Liver (tissue), 9 donors: ENCODE measurements around the gene TTC36. TPM values are rescaled to one million over a fixed set of nuclear protein-coding genes. Genes with fewer than 3 reads are reported as not detected.

Experiments used
- DNase-seq: peaks from one replicate; pipeline ENCODE4 v3.0.0-alpha.2; 2017; ENCODE audit warnings: low spot score
- H3K27ac ChIP-seq, 2 donors: one replicate each; pipeline ENCODE4 v1.7.0; 2013; ENCODE audit warnings: inconsistent platforms in 2 of 2, low read length in 2 of 2, control low read depth in 1 of 2, low read depth in 1 of 2, mild to moderate bottlenecking in 1 of 2
- H3K27me3 ChIP-seq, 4 donors: one replicate each; pipeline versions ENCODE4 v1.6.1 to v1.7.0; 2013; ENCODE audit warnings: low read length in 3 of 4, inconsistent platforms in 1 of 4, mild to moderate bottlenecking in 1 of 4, moderate library complexity in 1 of 4; ENCODE audit not compliant: control insufficient read depth in 4 of 4, insufficient read depth in 4 of 4
- H3K36me3 ChIP-seq, 4 donors: one replicate each; pipeline versions ENCODE4 v1.6.1 to v1.7.0; 2013; ENCODE audit warnings: low read length in 3 of 4, mild to moderate bottlenecking in 3 of 4, low read depth in 1 of 4, moderate library complexity in 1 of 4; ENCODE audit not compliant: control insufficient read depth in 4 of 4, insufficient read depth in 3 of 4
- H3K4me1 ChIP-seq, 4 donors: one replicate each; pipeline versions ENCODE4 v1.6.1 to v1.7.0; 2013; ENCODE audit warnings: low read length in 3 of 4, mild to moderate bottlenecking in 3 of 4, moderate library complexity in 1 of 4; ENCODE audit not compliant: control insufficient read depth in 4 of 4, insufficient read depth in 4 of 4
- H3K4me3 ChIP-seq, 3 donors: one replicate each; pipeline versions ENCODE4 v1.6.1 to v1.7.0; 2013; ENCODE audit warnings: low read length in 3 of 3, control low read depth in 1 of 3, low read depth in 1 of 3, mild to moderate bottlenecking in 1 of 3
- H3K9ac ChIP-seq, 2 donors: one replicate each; pipeline ENCODE4 v1.7.0; 2013; ENCODE audit warnings: low read length in 2 of 2, mild to moderate bottlenecking in 2 of 2, moderate library complexity in 2 of 2, control low read depth in 1 of 2, low read depth in 1 of 2
- H3K9me3 ChIP-seq, 4 donors: one replicate each; pipeline versions ENCODE4 v1.6.1 to v1.7.0; 2013; ENCODE audit warnings: low read length in 3 of 4; ENCODE audit not compliant: control insufficient read depth in 4 of 4
- EGR1 ChIP-seq, 2 donors: IDR thresholded peaks; 2 replicates each; pipeline ENCODE4 v1.6.1; 2016 to 2018; ENCODE audit warnings: antibody characterized with exemption in 2 of 2, low read depth in 2 of 2
- FOXA1 ChIP-seq: IDR thresholded peaks from 2 replicates; pipeline ENCODE4 v1.6.1; 2016; ENCODE audit warnings: antibody characterized with exemption
- GABPA ChIP-seq, 2 donors: IDR thresholded peaks in 1 of 2; conservative IDR thresholded peaks in 1 of 2; 2 replicates each; pipeline ENCODE4 v1.6.1; 2016; ENCODE audit warnings: antibody characterized with exemption in 2 of 2, mild to moderate bottlenecking in 1 of 2, moderate library complexity in 1 of 2
- HNF4G ChIP-seq: IDR thresholded peaks from 2 replicates; pipeline ENCODE4 v1.6.1; 2016; ENCODE audit warnings: antibody characterized with exemption
- NR2F2 ChIP-seq: IDR thresholded peaks from 2 replicates; pipeline ENCODE4 v1.6.1; 2016; ENCODE audit warnings: antibody characterized with exemption
- RAD21 ChIP-seq, 2 donors: IDR thresholded peaks; 2 replicates each; pipeline ENCODE4 v1.6.1; 2016; ENCODE audit warnings: antibody characterized with exemption in 2 of 2, mild to moderate bottlenecking in 2 of 2
- RXRA ChIP-seq, 2 donors: IDR thresholded peaks; 2 replicates each; pipeline ENCODE4 v1.6.1; 2017 to 2018; ENCODE audit warnings: antibody characterized with exemption in 2 of 2, mild to moderate bottlenecking in 1 of 2
- SP1 ChIP-seq: IDR thresholded peaks from 2 replicates; pipeline ENCODE4 v1.6.1; 2018; ENCODE audit warnings: antibody characterized with exemption, mild to moderate bottlenecking
- TAF1 ChIP-seq: conservative IDR thresholded peaks from 2 replicates; pipeline ENCODE4 v1.6.1; 2016; ENCODE audit warnings: antibody characterized with exemption, mild to moderate bottlenecking
- WGBS: extraction: QIAGEN DNeasy Blood & Tissue Kit; methylation state at CpG from one replicate; pipeline ENCODE4 v1.1.7; 2013; 5-methylcytosine and 5-hydroxymethylcytosine counted together
- polyA plus RNA-seq, 2 donors: library from polyadenylated mRNA; stranded (reverse) in 1 of 2; unstranded in 1 of 2; fragments of 200-250 nt in 1 of 2; fragments of >200 nt in 1 of 2; fragmentation: Nextera tagmentation in 1 of 2; extraction: Ambion mirVana in 1 of 2; gene quantifications; one replicate each; pipeline versions ENCODE4 v1.2.1 to v1.2.3, GENCODE V29; 2013 to 2015
- total RNA-seq, 2 donors: library from RNA; depleted of rRNA; stranded (reverse); fragments of >200 nt; gene quantifications; one replicate each; pipeline ENCODE4 v1.2.3, GENCODE V29; 2014
- TF ChIP-seq, protein P1 (sequence below): IDR thresholded peaks from 2 replicates; pipeline ENCODE4 v1.6.1; 2016; ENCODE audit warnings: antibody characterized with exemption
- TF ChIP-seq, protein P2 (sequence below): IDR thresholded peaks from 2 replicates; pipeline ENCODE4 v1.6.1; 2016; ENCODE audit warnings: antibody characterized with exemption
- TF ChIP-seq, protein P3 (sequence below): fragments of 150-350 bp; IDR thresholded peaks from 2 replicates; pipeline ENCODE4 v1.5.1; 2017; ENCODE audit warnings: improper control_type of control experiment, low read depth, low read length; ENCODE audit not compliant: missing input control
- TF ChIP-seq, protein P4 (sequence below): IDR thresholded peaks from 2 replicates; pipeline ENCODE4 v1.6.1; 2016; ENCODE audit warnings: antibody characterized with exemption, mild to moderate bottlenecking
- donor health status: healthy.
- donor health status: healthy.
- donor health status: healthy.
- donor health status: healthy.
- donor health status: healthy.

The TTC36 gene
- total and polyA plus RNA-seq, 4 donors = 2.0 to 66.1 (median 34.8) TPM

DNA sequence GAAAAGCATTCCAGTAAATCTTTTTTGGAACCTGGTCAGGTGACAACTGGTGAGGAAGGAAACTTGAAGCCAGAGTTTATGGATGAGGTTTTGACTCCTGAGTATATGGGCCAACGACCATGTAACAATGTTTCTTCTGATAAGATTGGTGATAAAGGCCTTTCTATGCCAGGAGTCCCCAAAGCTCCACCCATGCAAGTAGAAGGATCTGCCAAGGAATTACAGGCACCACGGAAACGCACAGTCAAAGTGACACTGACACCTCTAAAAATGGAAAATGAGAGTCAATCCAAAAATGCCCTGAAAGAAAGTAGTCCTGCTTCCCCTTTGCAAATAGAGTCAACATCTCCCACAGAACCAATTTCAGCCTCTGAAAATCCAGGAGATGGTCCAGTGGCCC, 24.1 kb upstream of the TTC36 start (continued):
- TF ChIP-seq, protein P1, sequence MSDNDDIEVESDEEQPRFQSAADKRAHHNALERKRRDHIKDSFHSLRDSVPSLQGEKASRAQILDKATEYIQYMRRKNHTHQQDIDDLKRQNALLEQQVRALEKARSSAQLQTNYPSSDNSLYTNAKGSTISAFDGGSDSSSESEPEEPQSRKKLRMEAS = no peak
- no peak for TF ChIP-seq FOXA1
- no peak for TF ChIP-seq RAD21 (IDR thresholded peaks at IDR 0.05)
- TF ChIP-seq HNF4G = no peak
- TF ChIP-seq, protein P2, sequence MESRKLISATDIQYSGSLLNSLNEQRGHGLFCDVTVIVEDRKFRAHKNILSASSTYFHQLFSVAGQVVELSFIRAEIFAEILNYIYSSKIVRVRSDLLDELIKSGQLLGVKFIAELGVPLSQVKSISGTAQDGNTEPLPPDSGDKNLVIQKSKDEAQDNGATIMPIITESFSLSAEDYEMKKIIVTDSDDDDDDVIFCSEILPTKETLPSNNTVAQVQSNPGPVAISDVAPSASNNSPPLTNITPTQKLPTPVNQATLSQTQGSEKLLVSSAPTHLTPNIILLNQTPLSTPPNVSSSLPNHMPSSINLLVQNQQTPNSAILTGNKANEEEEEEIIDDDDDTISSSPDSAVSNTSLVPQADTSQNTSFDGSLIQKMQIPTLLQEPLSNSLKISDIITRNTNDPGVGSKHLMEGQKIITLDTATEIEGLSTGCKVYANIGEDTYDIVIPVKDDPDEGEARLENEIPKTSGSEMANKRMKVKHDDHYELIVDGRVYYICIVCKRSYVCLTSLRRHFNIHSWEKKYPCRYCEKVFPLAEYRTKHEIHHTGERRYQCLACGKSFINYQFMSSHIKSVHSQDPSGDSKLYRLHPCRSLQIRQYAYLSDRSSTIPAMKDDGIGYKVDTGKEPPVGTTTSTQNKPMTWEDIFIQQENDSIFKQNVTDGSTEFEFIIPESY = no peak
- no peak for TF ChIP-seq GABPA (IDR thresholded peaks at IDR 0.05 in 1 of 2, conservative IDR thresholded peaks at IDR 0.05 in 1 of 2)
- TF ChIP-seq TAF1 = no peak

DNA sequence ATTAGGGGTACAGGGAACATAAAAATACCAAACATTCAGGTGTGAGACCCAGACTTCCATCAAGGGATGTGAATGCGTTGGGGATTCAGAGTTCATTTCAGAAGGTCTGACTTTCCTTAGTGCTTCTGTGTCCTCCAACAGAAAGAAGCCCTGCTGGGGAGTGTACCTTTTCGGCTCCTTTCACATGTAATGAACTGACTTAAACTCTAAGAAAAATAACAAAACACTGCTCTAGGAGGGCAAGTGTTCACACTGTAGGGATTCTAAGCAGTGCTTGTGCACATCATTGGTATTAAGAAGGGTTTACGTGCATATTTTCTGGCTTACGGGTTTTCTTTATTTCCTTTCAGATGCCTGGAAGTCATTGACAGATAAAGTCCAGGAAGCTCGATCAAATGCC, 15.7 kb upstream of the TTC36 start:
- no peak for DNase-seq
- Histone ChIP-seq H3K4me3 (no peak overlapping the region), H3K9ac (no peak overlapping the region), H3K27me3 (no peaks in the 10 kb centered on the region), H3K27ac (no peak overlapping the region), H3K4me1 (no peaks in the 10 kb centered on the region), H3K36me3 (peaks cover 9 to 80% (median 62%) of the 10 kb centered on the region in 4 donors), H3K9me3 (no peaks in the 10 kb centered on the region)
- no peak for TF ChIP-seq RAD21 (IDR thresholded peaks at IDR 0.05)
- TF ChIP-seq, protein P3, sequence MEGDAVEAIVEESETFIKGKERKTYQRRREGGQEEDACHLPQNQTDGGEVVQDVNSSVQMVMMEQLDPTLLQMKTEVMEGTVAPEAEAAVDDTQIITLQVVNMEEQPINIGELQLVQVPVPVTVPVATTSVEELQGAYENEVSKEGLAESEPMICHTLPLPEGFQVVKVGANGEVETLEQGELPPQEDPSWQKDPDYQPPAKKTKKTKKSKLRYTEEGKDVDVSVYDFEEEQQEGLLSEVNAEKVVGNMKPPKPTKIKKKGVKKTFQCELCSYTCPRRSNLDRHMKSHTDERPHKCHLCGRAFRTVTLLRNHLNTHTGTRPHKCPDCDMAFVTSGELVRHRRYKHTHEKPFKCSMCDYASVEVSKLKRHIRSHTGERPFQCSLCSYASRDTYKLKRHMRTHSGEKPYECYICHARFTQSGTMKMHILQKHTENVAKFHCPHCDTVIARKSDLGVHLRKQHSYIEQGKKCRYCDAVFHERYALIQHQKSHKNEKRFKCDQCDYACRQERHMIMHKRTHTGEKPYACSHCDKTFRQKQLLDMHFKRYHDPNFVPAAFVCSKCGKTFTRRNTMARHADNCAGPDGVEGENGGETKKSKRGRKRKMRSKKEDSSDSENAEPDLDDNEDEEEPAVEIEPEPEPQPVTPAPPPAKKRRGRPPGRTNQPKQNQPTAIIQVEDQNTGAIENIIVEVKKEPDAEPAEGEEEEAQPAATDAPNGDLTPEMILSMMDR = no peak
- no peak for TF ChIP-seq HNF4G
- TF ChIP-seq GABPA (IDR thresholded peaks at IDR 0.05 in 1 of 2, conservative IDR thresholded peaks at IDR 0.05 in 1 of 2) = no peak
- TF ChIP-seq SP1 = no peak
- no peak for TF ChIP-seq NR2F2
- no peak for TF ChIP-seq RXRA (IDR thresholded peaks at IDR 0.05)
- TF ChIP-seq, protein P2 = no peak
- no peak for TF ChIP-seq TAF1
- TF ChIP-seq, protein P4, sequence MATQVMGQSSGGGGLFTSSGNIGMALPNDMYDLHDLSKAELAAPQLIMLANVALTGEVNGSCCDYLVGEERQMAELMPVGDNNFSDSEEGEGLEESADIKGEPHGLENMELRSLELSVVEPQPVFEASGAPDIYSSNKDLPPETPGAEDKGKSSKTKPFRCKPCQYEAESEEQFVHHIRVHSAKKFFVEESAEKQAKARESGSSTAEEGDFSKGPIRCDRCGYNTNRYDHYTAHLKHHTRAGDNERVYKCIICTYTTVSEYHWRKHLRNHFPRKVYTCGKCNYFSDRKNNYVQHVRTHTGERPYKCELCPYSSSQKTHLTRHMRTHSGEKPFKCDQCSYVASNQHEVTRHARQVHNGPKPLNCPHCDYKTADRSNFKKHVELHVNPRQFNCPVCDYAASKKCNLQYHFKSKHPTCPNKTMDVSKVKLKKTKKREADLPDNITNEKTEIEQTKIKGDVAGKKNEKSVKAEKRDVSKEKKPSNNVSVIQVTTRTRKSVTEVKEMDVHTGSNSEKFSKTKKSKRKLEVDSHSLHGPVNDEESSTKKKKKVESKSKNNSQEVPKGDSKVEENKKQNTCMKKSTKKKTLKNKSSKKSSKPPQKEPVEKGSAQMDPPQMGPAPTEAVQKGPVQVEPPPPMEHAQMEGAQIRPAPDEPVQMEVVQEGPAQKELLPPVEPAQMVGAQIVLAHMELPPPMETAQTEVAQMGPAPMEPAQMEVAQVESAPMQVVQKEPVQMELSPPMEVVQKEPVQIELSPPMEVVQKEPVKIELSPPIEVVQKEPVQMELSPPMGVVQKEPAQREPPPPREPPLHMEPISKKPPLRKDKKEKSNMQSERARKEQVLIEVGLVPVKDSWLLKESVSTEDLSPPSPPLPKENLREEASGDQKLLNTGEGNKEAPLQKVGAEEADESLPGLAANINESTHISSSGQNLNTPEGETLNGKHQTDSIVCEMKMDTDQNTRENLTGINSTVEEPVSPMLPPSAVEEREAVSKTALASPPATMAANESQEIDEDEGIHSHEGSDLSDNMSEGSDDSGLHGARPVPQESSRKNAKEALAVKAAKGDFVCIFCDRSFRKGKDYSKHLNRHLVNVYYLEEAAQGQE = no peak
- no peak for TF ChIP-seq EGR1 (IDR thresholded peaks at IDR 0.05; ENCODE audit: low read depth in 2 of 2)
- WGBS = 93% methylated on average over 5 of the region's 5 CpGs
